Spleen (tissue), 11 donors: ENCODE data around the gene PALM3. TPM values are rescaled to one million over a fixed set of nuclear protein-coding genes. Genes with fewer than 3 reads are reported as not detected.
A peak's percentile ranks its signal among the peaks of the same experiment; 100 is the strongest.
"Not testable (repeated sequence)": the region's sequence is repeated elsewhere in the genome, so short reads cannot be mapped to it uniquely, and the experiment has no call there.

Source experiments
- DNase-seq: peaks from one replicate; pipeline ENCODE4 v3.0.0-alpha.2; 2020
- H3K27ac ChIP-seq, 8 donors: fragments of 200-600 bp; sonication (generic) in 7 of 8; 1 replicate in 4 of 8; 2 replicates in 4 of 8; pipeline versions ENCODE4 v1.5.0 to v1.8.0; 2016 to 2021; ENCODE audit warnings: inconsistent platforms in 4 of 8, mild to moderate bottlenecking in 4 of 8, moderate library complexity in 1 of 8
- H3K27me3 ChIP-seq, 7 donors: fragments of 200-600 bp; sonication (generic) in 6 of 7; replicated peaks in 1 of 7; 1 replicate in 4 of 7; 2 replicates in 3 of 7; pipeline versions ENCODE4 v1.5.0 to v1.8.0; 2016 to 2021; ENCODE audit warnings: inconsistent platforms in 3 of 7, mild to moderate bottlenecking in 1 of 7
- H3K36me3 ChIP-seq, 6 donors: fragments of 200-600 bp; sonication (generic) in 5 of 6; 1 replicate in 4 of 6; 2 replicates in 2 of 6; pipeline versions ENCODE4 v1.5.0 to v1.8.0; 2016 to 2021; ENCODE audit warnings: inconsistent platforms in 2 of 6
- H3K4me1 ChIP-seq, 6 donors: fragments of 200-600 bp; sonication (generic) in 5 of 6; 1 replicate in 3 of 6; 2 replicates in 3 of 6; pipeline versions ENCODE4 v1.5.0 to v1.8.0; 2016 to 2021; ENCODE audit warnings: inconsistent platforms in 3 of 6
- H3K4me3 ChIP-seq, 8 donors: fragments of 200-600 bp; sonication (generic) in 7 of 8; 1 replicate in 4 of 8; 2 replicates in 4 of 8; pipeline versions ENCODE4 v1.5.0 to v1.8.0; 2016 to 2021; ENCODE audit warnings: inconsistent platforms in 4 of 8, mild to moderate bottlenecking in 4 of 8, moderate library complexity in 2 of 8
- H3K9me3 ChIP-seq, 8 donors: fragments of 200-600 bp; sonication (generic) in 7 of 8; 1 replicate in 4 of 8; 2 replicates in 4 of 8; pipeline versions ENCODE4 v1.5.0 to v1.8.0; 2016 to 2021; ENCODE audit warnings: inconsistent platforms in 4 of 8
- CTCF ChIP-seq, 11 experiments: fragments of 200-600 bp in 7 of 11; fragments of 450-650 bp in 4 of 11; sonication (generic) in 4 of 11; IDR thresholded peaks in 8 of 11; conservative IDR thresholded peaks in 3 of 11; 1 replicate in 7 of 11; 2 replicates in 4 of 11; pipeline versions ENCODE4 v1.4.0 to v1.8.0; 2016 to 2021; ENCODE audit warnings: antibody characterized with exemption in 11 of 11, inconsistent platforms in 4 of 11, mild to moderate bottlenecking in 1 of 11
- POLR2A ChIP-seq, 3 donors: fragments of 450-650 bp; IDR thresholded peaks; one replicate each; pipeline ENCODE4 v1.5.1; 2017; ENCODE audit warnings: antibody characterized with exemption in 3 of 3, mild to moderate bottlenecking in 1 of 3
- POLR2AphosphoS5 ChIP-seq, 3 donors: sonication (generic); formaldehyde crosslinking; IDR thresholded peaks; one replicate each; pipeline ENCODE4 v1.5.1; 2017; ENCODE audit warnings: antibody characterized with exemption in 3 of 3
- WGBS, 5 donors: extraction: QIAGEN DNeasy Blood & Tissue Kit in 3 of 5; methylation state at CpG; one replicate each; pipeline versions ENCODE4 v1.1.5 to v1.1.7; 2013 to 2018; 5-methylcytosine and 5-hydroxymethylcytosine counted together
- intact Hi-C: fragments of 100-400 bp; cut with DNase I; formaldehyde crosslinking; loops from one replicate; pipeline ENCODE4 v1.15.0; 2023; ENCODE audit warnings: low total_unique reads
- polyA plus RNA-seq, 3 donors: library from polyadenylated mRNA; stranded (reverse); fragments of 200-250 nt; gene quantifications; one replicate each; pipeline ENCODE4 v1.2.1, GENCODE V29; 2013
- total RNA-seq, 7 donors: library from RNA; depleted of rRNA in 3 of 7; stranded (reverse); fragments of >200 nt in 3 of 7; fragmentation: NEBNext Ultra II Directional in 4 of 7; extraction: Animal tissue kit (Norgen Biotek cat#: 25700) in 4 of 7; gene quantifications; one replicate each; pipeline versions ENCODE4 v1.1.0 to v1.2.1, GENCODE V29; 2016 to 2021
- donor health status: healthy with polysubstance abuse.
- donor health status: DM: no; HTN: no; CAD: no; lungs with moderate emphysema.
- donor health status: DM: no; HTN: no; CAD: no.
- donor health status: Bipolar disorder and iron deficiency.
- donor health status: healthy.
- donor health status: DM: no; HTN: no; CAD: no.
- donor health status: DM: yes; HTN: yes; CAD: no.

PALM3 gene
- total and polyA plus RNA-seq, 10 donors = 0.02 to 0.32 (median 0.05) TPM; not detected in 7

GRCh38 chr19:14022469-14022868, 39.4 kb downstream of the PALM3 start:
- Histone ChIP-seq H3K27ac (peak overlapping the region in 3 of 8 donors; percentile 53 to 74 (median 69)), H3K27me3 (no peaks in the 10 kb centered on the region), H3K4me3 (no peak overlapping the region), H3K9me3 (no peaks in the 10 kb centered on the region), H3K4me1 (peaks cover 8 to 74% (median 39%) of the 10 kb centered on the region in 6 donors), H3K36me3 (no peaks in the 10 kb centered on the region)
- 79 to 92% (median 84%) methylated on average over 4 of the region's 4 CpGs for WGBS, 5 donors
- no peak for DNase-seq
- TF ChIP-seq CTCF (IDR thresholded peaks at IDR 0.05 in 8 of 11, conservative IDR thresholded peaks at IDR 0.05 in 3 of 11) = no peak
- no peak for TF ChIP-seq POLR2AphosphoS5 (IDR thresholded peaks at IDR 0.05)
- no peak for TF ChIP-seq POLR2A (IDR thresholded peaks at IDR 0.05)
- intact Hi-C loops = no loop called here

- H3K9me3 ChIP-seq = no peaks in the 10 kb centered on the region
- no peaks in the 10 kb centered on the region for H3K36me3 ChIP-seq
- WGBS, 5 donors = 43 to 64% (median 53%) methylated on average over 5 of the region's 5 CpGs
- intact Hi-C loops = no loop called here
- DNase-seq = no peak
- H3K27ac ChIP-seq = peak overlapping the region in 1 of 8 donors; percentile 33
- H3K4me3 ChIP-seq = no peak overlapping the region
- H3K27me3 ChIP-seq = no peaks in the 10 kb centered on the region
- peaks cover 8 to 82% (median 39%) of the 10 kb centered on the region in 6 donors for H3K4me1 ChIP-seq
- TF ChIP-seq POLR2A (IDR thresholded peaks at IDR 0.05) (no peak), POLR2AphosphoS5 (IDR thresholded peaks at IDR 0.05) (no peak), CTCF (IDR thresholded peaks at IDR 0.05 in 8 of 11, conservative IDR thresholded peaks at IDR 0.05 in 3 of 11) (no peak)
Observed at GRCh38 chr19:14021474-14021873, 40.4 kb downstream of the PALM3 start.

- H3K4me3 ChIP-seq, H3K36me3 ChIP-seq, H3K27me3 ChIP-seq, intact Hi-C loops, DNase-seq, H3K9me3 ChIP-seq: not testable (repeated sequence)
- Histone ChIP-seq H3K4me1 (peaks cover 8 to 82% (median 45%) of the 10 kb centered on the region in 6 donors), H3K27ac (peak overlapping the region in 1 of 8 donors; percentile 72)
- 81 to 98% (median 91%) methylated on average over 3 of the region's 3 CpGs for WGBS, 5 donors
Observed at GRCh38 chr19:14019739-14020138, 42.1 kb downstream of the PALM3 start.

- Histone ChIP-seq H3K4me1 (peaks cover 8 to 82% (median 44%) of the 10 kb centered on the region in 6 donors), H3K4me3 (peak overlapping the region in 1 of 8 donors; percentile 17), H3K27me3 (no peaks in the 10 kb centered on the region), H3K9me3 (no peaks in the 10 kb centered on the region), H3K36me3 (no peaks in the 10 kb centered on the region), H3K27ac (peak overlapping the region in 3 of 8 donors; percentile 22 to 72 (median 46))
- no peak for DNase-seq
- TF ChIP-seq POLR2AphosphoS5 (IDR thresholded peaks at IDR 0.05) = no peak
- TF ChIP-seq CTCF (IDR thresholded peaks at IDR 0.05 in 8 of 11, conservative IDR thresholded peaks at IDR 0.05 in 3 of 11) = no peak
- TF ChIP-seq POLR2A (IDR thresholded peaks at IDR 0.05) = no peak
- intact Hi-C loops = no loop called here
- WGBS, 5 donors = 49 to 67% (median 59%) methylated on average over 6 of the region's 6 CpGs
Observed at GRCh38 chr19:14019100-14019499, 42.8 kb downstream of the PALM3 start.
